ENCODE measurements around the gene FASLG. TPM values are rescaled to one million over a fixed set of nuclear protein-coding genes. Genes with fewer than 3 reads are reported as not detected.

FASLG gene
- total RNA-seq, 4 donors from 2014 or later: 0.15 to 0.57 (median 0.21) TPM; not detected in 1

DNA sequence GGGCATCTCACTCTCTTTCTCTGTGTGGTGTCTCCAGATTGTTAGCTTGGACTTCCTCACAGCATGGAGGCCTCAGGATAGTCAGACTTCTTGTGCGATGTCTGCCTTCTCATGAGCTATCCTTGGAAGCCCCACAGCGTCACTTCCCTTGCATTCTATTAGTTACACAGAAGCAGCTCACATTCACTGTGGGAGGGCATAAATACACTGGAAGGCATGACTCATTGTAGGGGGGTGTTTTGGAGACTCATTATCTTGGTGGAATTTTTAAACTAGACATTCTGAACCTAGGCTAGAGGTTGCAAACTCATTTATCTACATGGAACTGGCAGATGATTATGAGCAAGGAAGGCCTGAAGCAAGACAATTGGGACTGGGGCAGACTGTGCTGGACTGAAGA, 21.4 kb upstream of the FASLG start:
- DNase-seq: no peak
- WGBS, 2 donors: 78 to 100% methylated on average over 2 of the region's 2 CpGs
- peaks cover 0 to 22% (median 0%) of the 10 kb centered on the region in 3 donors for H3K4me1 ChIP-seq

DNA sequence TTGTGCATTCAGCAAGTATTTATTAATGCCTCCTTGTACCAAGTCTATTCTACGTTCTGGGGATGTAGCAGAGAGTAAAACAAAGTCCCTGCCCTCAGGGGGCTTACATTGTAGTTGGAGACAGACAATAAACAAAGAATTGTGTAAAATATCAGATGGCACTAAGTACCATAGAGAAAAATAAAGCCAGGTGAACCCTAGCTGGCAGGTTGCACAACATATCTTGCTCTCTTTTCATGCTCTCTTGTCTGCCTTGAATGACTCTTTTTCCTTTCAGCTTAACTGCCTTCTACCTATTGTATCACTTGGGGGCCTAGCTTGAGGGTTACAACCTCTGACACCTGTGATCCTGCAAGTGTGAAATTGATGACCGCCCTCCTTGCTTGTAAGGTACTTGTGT, 20.7 kb upstream of the FASLG start:
- no peak overlapping the region for H3K27ac ChIP-seq
- 76 to 82% methylated on average over 2 of the region's 2 CpGs for WGBS, 2 donors
- DNase-seq: no peak
- no peaks in the 10 kb centered on the region for H3K9me3 ChIP-seq
- no peaks in the 10 kb centered on the region for H3K36me3 ChIP-seq
- intact Hi-C loops (cut with DNase I): no loop called here
- no peaks in the 10 kb centered on the region for H3K27me3 ChIP-seq
- TF ChIP-seq POLR2A (IDR thresholded peaks at IDR 0.05): no peak
- TF ChIP-seq CTCF (IDR thresholded peaks at IDR 0.05): no peak
- no peak overlapping the region for H3K4me3 ChIP-seq
- peaks cover 0 to 22% (median 0%) of the 10 kb centered on the region in 3 donors for H3K4me1 ChIP-seq

More for the DNA sequence above, 21.4 kb upstream of the FASLG start:
- TF ChIP-seq POLR2A (IDR thresholded peaks at IDR 0.05): no peak
- TF ChIP-seq CTCF (IDR thresholded peaks at IDR 0.05): no peak
- Histone ChIP-seq H3K36me3 (no peaks in the 10 kb centered on the region), H3K27ac (no peak overlapping the region), H3K9me3 (no peaks in the 10 kb centered on the region), H3K27me3 (no peaks in the 10 kb centered on the region), H3K4me3 (no peak overlapping the region)
- intact Hi-C loops (cut with DNase I): no loop called here

DNA sequence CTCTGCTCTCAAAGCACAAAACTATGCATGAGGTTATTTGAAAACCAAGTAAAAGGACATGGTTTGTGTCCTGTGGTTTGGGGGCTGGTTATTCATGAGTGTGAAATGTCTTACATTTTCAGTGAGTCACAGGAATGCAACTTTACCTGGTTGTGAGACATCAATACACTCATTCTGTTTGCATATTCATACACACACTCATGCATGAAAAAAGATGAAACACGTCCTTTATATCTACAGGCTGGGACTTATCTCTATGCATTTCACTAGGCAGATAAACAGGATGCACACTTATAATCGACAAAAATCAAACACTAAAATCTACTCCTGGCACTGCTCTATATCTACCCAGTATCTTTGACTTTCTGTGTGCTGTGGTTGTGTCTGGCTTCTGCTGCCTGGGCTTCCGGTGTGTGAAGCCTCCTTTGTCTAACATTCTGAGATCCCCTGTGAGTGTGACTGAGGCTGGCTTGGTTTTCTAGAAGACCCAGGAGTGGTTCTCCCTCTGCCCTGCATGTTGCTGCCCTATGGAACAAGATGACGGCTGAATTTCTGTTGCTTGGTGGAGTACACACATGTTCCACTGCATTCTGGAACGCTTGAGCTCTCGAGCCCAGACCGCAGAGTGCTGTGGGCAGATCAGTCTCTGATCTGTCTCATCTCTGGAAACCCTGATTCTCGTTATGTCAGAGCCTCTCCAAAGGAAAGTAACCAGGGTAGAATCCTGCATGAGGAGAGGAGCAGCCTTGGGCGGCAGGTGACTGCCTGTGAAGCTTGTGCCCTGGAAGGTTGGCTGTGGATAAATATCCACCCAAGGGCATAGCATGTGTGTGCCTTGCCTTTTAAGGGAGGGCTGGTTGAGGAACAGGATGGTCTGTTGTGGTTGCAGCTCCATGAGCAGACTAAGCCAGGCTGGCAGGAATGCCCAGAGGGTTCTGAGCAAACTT, 19.7 kb upstream of the FASLG start:
- DNase-seq: no peak
- WGBS, 2 donors: 45 to 46% methylated on average over 3 to 9 of the region's 9 CpGs
- H3K27me3 ChIP-seq: no peaks in the 10 kb centered on the region
- TF ChIP-seq POLR2A (IDR thresholded peaks at IDR 0.05) (no peak), CTCF (IDR thresholded peaks at IDR 0.05) (no peak)
- H3K4me1 ChIP-seq: peaks cover 0 to 22% (median 0%) of the 10 kb centered on the region in 3 donors
- no peaks in the 10 kb centered on the region for H3K9me3 ChIP-seq
- no peaks in the 10 kb centered on the region for H3K36me3 ChIP-seq
- intact Hi-C loops (cut with DNase I): no loop called here
- no peak overlapping the region for H3K4me3 ChIP-seq
- peak overlapping the region in 2 of 4 donors; percentile 11 to 23 for H3K27ac ChIP-seq

GRCh38 chr1:172640111-172640510, 18.8 kb upstream of the FASLG start:
- Histone ChIP-seq H3K27ac (no peak overlapping the region), H3K4me1 (peaks cover 0 to 22% (median 0%) of the 10 kb centered on the region in 3 donors), H3K27me3 (no peaks in the 10 kb centered on the region), H3K4me3 (no peak overlapping the region), H3K9me3 (no peaks in the 10 kb centered on the region), H3K36me3 (no peaks in the 10 kb centered on the region)
- no peak for TF ChIP-seq CTCF (IDR thresholded peaks at IDR 0.05)
- TF ChIP-seq POLR2A (IDR thresholded peaks at IDR 0.05): no peak
- DNase-seq: no peak
- WGBS, 2 donors: 91 to 93% methylated on average over 7 to 8 of the region's 8 CpGs
- intact Hi-C loops (cut with DNase I): no loop called here

- intact Hi-C loops (cut with DNase I): no loop called here
- H3K4me1 ChIP-seq: peaks cover 0 to 22% (median 0%) of the 10 kb centered on the region in 3 donors
- 68 to 70% methylated on average over 4 to 5 of the region's 5 CpGs for WGBS, 2 donors
- no peak overlapping the region for H3K27ac ChIP-seq
- no peaks in the 10 kb centered on the region for H3K27me3 ChIP-seq
- DNase-seq: no peak
- H3K4me3 ChIP-seq: no peak overlapping the region
- H3K36me3 ChIP-seq: no peaks in the 10 kb centered on the region
- TF ChIP-seq CTCF (IDR thresholded peaks at IDR 0.05) (no peak), POLR2A (IDR thresholded peaks at IDR 0.05) (no peak)
- no peaks in the 10 kb centered on the region for H3K9me3 ChIP-seq
Observed at GRCh38 chr1:172641492-172641891, 17.4 kb upstream of the FASLG start.
